ENCODE results near the gene SLC35F3.

SLC35F3 gene

GRCh38 chr1:234062166-234062565, 157.7 kb downstream of the SLC35F3 start:
- H3K9me3 ChIP-seq: no peaks in the 10 kb centered on the region
- in situ Hi-C loops (cut with MboI; ENCODE audit: low sequenced_read_pairs): loop anchor here (10.0 kb wide), 1 partner anchor 667 kb away; no protein-coding TSS in a partner anchor
- no peak for DNase-seq (ENCODE audit: low spot score in 2 of 2)

GRCh38 chr1:234065794-234066447, 161.4 kb downstream of the SLC35F3 start:
- no peak overlapping the region for H3K4me3 ChIP-seq
- no peaks in the 10 kb centered on the region for H3K36me3 ChIP-seq (replicated peaks)
- DNase-seq (ENCODE audit: low spot score in 2 of 2): peak; percentile 55 to 88
- H3K9me3 ChIP-seq: no peaks in the 10 kb centered on the region
- in situ Hi-C loops (cut with MboI; ENCODE audit: low sequenced_read_pairs): loop anchor here (10.0 kb wide), 1 partner anchor 671 kb away; no protein-coding TSS in a partner anchor
- no peaks in the 10 kb centered on the region for H3K4me1 ChIP-seq
- no peaks in the 10 kb centered on the region for H3K27me3 ChIP-seq (ENCODE audit: low read depth)

More at GRCh38 chr1:234062166-234062565, 157.7 kb downstream of the SLC35F3 start:
- H3K4me1 ChIP-seq: no peaks in the 10 kb centered on the region
- no peaks in the 10 kb centered on the region for H3K36me3 ChIP-seq (replicated peaks)
- no peaks in the 10 kb centered on the region for H3K27me3 ChIP-seq (ENCODE audit: low read depth)
- no peak overlapping the region for H3K4me3 ChIP-seq

- Histone ChIP-seq H3K36me3 (replicated peaks) (no peaks in the 10 kb centered on the region), H3K4me1 (no peaks in the 10 kb centered on the region), H3K9me3 (no peaks in the 10 kb centered on the region), H3K27me3 (ENCODE audit: low read depth) (no peaks in the 10 kb centered on the region), H3K4me3 (no peak overlapping the region)
- in situ Hi-C loops (cut with MboI; ENCODE audit: low sequenced_read_pairs): loop anchor here (10.0 kb wide), 1 partner anchor 673 kb away; no protein-coding TSS in a partner anchor
- DNase-seq (ENCODE audit: low spot score in 2 of 2): no peak
Measured at GRCh38 chr1:234067581-234068337, 163.3 kb downstream of the SLC35F3 start.

GRCh38 chr1:234069760-234070159, 165.3 kb downstream of the SLC35F3 start:
- no peak for DNase-seq (ENCODE audit: low spot score in 2 of 2)
- in situ Hi-C loops (cut with MboI; ENCODE audit: low sequenced_read_pairs): loop anchor here (10.0 kb wide), 1 partner anchor 675 kb away; no protein-coding TSS in a partner anchor
- no peaks in the 10 kb centered on the region for H3K27me3 ChIP-seq (ENCODE audit: low read depth)

GRCh38 chr1:234072793-234073192, 168.3 kb downstream of the SLC35F3 start:
- no peaks in the 10 kb centered on the region for H3K9me3 ChIP-seq
- no peak for DNase-seq (ENCODE audit: low spot score in 2 of 2)
- no peaks in the 10 kb centered on the region for H3K36me3 ChIP-seq (replicated peaks)
- H3K27me3 ChIP-seq (ENCODE audit: low read depth): no peaks in the 10 kb centered on the region
- H3K4me3 ChIP-seq: no peak overlapping the region
- no peaks in the 10 kb centered on the region for H3K4me1 ChIP-seq
- in situ Hi-C loops (cut with MboI; ENCODE audit: low sequenced_read_pairs): no loop called here

More at GRCh38 chr1:234069760-234070159, 165.3 kb downstream of the SLC35F3 start:
- no peak overlapping the region for H3K4me3 ChIP-seq
- H3K4me1 ChIP-seq: no peaks in the 10 kb centered on the region
- H3K36me3 ChIP-seq (replicated peaks): no peaks in the 10 kb centered on the region
- H3K9me3 ChIP-seq: no peaks in the 10 kb centered on the region

GRCh38 chr1:234078143-234078542, 173.7 kb downstream of the SLC35F3 start:
- H3K4me1 ChIP-seq: no peaks in the 10 kb centered on the region
- in situ Hi-C loops (cut with MboI; ENCODE audit: low sequenced_read_pairs): no loop called here
- DNase-seq (ENCODE audit: low spot score in 2 of 2): no peak
- no peaks in the 10 kb centered on the region for H3K9me3 ChIP-seq
- H3K36me3 ChIP-seq (replicated peaks): no peaks in the 10 kb centered on the region
- no peak overlapping the region for H3K4me3 ChIP-seq
- H3K27me3 ChIP-seq (ENCODE audit: low read depth): no peaks in the 10 kb centered on the region; the same call in 1 of the 2 replicates

GRCh38 chr1:234079896-234080295, 175.4 kb downstream of the SLC35F3 start:
- no peak overlapping the region for H3K4me3 ChIP-seq
- in situ Hi-C loops (cut with MboI; ENCODE audit: low sequenced_read_pairs): no loop called here
- H3K27me3 ChIP-seq (ENCODE audit: low read depth): no peaks in the 10 kb centered on the region; the same call in 1 of the 2 replicates
- H3K36me3 ChIP-seq (replicated peaks): no peaks in the 10 kb centered on the region
- no peaks in the 10 kb centered on the region for H3K4me1 ChIP-seq
- no peak for DNase-seq (ENCODE audit: low spot score in 2 of 2)
- H3K9me3 ChIP-seq: no peaks in the 10 kb centered on the region

- Histone ChIP-seq H3K27me3 (ENCODE audit: low read depth) (no peaks in the 10 kb centered on the region; the same call in 1 of the 2 replicates), H3K9me3 (no peaks in the 10 kb centered on the region), H3K36me3 (replicated peaks) (no peaks in the 10 kb centered on the region), H3K4me1 (no peaks in the 10 kb centered on the region), H3K4me3 (no peak overlapping the region)
- no peak for DNase-seq (ENCODE audit: low spot score in 2 of 2)
- in situ Hi-C loops (cut with MboI; ENCODE audit: low sequenced_read_pairs): no loop called here
Measured at GRCh38 chr1:234083460-234083859, 179.0 kb downstream of the SLC35F3 start.

- DNase-seq (ENCODE audit: low spot score in 2 of 2): peak in 1 of 2 experiments; percentile 14
- no peaks in the 10 kb centered on the region for H3K9me3 ChIP-seq
- no peaks in the 10 kb centered on the region for H3K4me1 ChIP-seq
- in situ Hi-C loops (cut with MboI; ENCODE audit: low sequenced_read_pairs): no loop called here
- no peak overlapping the region for H3K4me3 ChIP-seq
- no peaks in the 10 kb centered on the region for H3K36me3 ChIP-seq (replicated peaks)
- no peaks in the 10 kb centered on the region for H3K27me3 ChIP-seq (ENCODE audit: low read depth)
Measured at GRCh38 chr1:234089396-234089795, 184.9 kb downstream of the SLC35F3 start.

GRCh38 chr1:234090212-234091064, 186.0 kb downstream of the SLC35F3 start:
- Histone ChIP-seq H3K4me1 (no peaks in the 10 kb centered on the region), H3K4me3 (no peak overlapping the region), H3K9me3 (no peaks in the 10 kb centered on the region), H3K36me3 (replicated peaks) (no peaks in the 10 kb centered on the region), H3K27me3 (ENCODE audit: low read depth) (no peaks in the 10 kb centered on the region)
- no peak for DNase-seq (ENCODE audit: low spot score in 2 of 2)
- in situ Hi-C loops (cut with MboI; ENCODE audit: low sequenced_read_pairs): no loop called here

- no peak for DNase-seq (ENCODE audit: low spot score in 2 of 2)
- Histone ChIP-seq H3K36me3 (replicated peaks) (no peaks in the 10 kb centered on the region), H3K27me3 (ENCODE audit: low read depth) (no peaks in the 10 kb centered on the region), H3K4me1 (no peaks in the 10 kb centered on the region), H3K4me3 (no peak overlapping the region), H3K9me3 (no peaks in the 10 kb centered on the region)
- in situ Hi-C loops (cut with MboI; ENCODE audit: low sequenced_read_pairs): no loop called here
Measured at GRCh38 chr1:234091065-234091401, 186.6 kb downstream of the SLC35F3 start.

- H3K27me3 ChIP-seq (ENCODE audit: low read depth): no peaks in the 10 kb centered on the region
- DNase-seq (ENCODE audit: low spot score in 2 of 2): no peak
- in situ Hi-C loops (cut with MboI; ENCODE audit: low sequenced_read_pairs): no loop called here
- no peaks in the 10 kb centered on the region for H3K36me3 ChIP-seq (replicated peaks)
- no peaks in the 10 kb centered on the region for H3K9me3 ChIP-seq
- no peaks in the 10 kb centered on the region for H3K4me1 ChIP-seq
- no peak overlapping the region for H3K4me3 ChIP-seq
Measured at GRCh38 chr1:234091876-234092275, 187.4 kb downstream of the SLC35F3 start.

- no peaks in the 10 kb centered on the region for H3K36me3 ChIP-seq (replicated peaks)
- H3K27me3 ChIP-seq (ENCODE audit: low read depth): no peaks in the 10 kb centered on the region
- in situ Hi-C loops (cut with MboI; ENCODE audit: low sequenced_read_pairs): no loop called here
- no peaks in the 10 kb centered on the region for H3K4me1 ChIP-seq
- no peak for DNase-seq (ENCODE audit: low spot score in 2 of 2)
- H3K4me3 ChIP-seq: no peak overlapping the region
- no peaks in the 10 kb centered on the region for H3K9me3 ChIP-seq
Measured at GRCh38 chr1:234093107-234093506, 188.6 kb downstream of the SLC35F3 start.
